VCaP (cell line): ENCODE results near the gene MIER3.
"Not testable (repeated sequence)": the region's sequence is repeated elsewhere in the genome, so short reads cannot be mapped to it uniquely, and the experiment has no call there.

Source experiments
- H3K27ac ChIP-seq: fragments of 450-650 bp; 2 replicates; pipeline ENCODE4 v1.5.1; 2017
- CTCF ChIP-seq: fragments of 450-650 bp; conservative IDR thresholded peaks from 2 replicates; pipeline ENCODE4 v1.5.1; 2017; ENCODE audit warnings: mild to moderate bottlenecking, moderate library complexity

The MIER3 gene

GRCh38 chr5:56985936-56986625, 34.2 kb upstream of the MIER3 start:
- TF ChIP-seq CTCF, result no peak
- no peak overlapping the region for H3K27ac ChIP-seq

GRCh38 chr5:56984445-56984844, 32.5 kb upstream of the MIER3 start:
- no peak overlapping the region for H3K27ac ChIP-seq
- no peak for TF ChIP-seq CTCF

GRCh38 chr5:56983593-56984361, 31.9 kb upstream of the MIER3 start:
- TF ChIP-seq CTCF, result no peak
- H3K27ac ChIP-seq, result no peak overlapping the region

- no peak for TF ChIP-seq CTCF
- no peak overlapping the region for H3K27ac ChIP-seq
Observed at GRCh38 chr5:56981548-56982315, 29.8 kb upstream of the MIER3 start.

- no peak for TF ChIP-seq CTCF
- no peak overlapping the region for H3K27ac ChIP-seq
Observed at GRCh38 chr5:56979968-56980367, 28.0 kb upstream of the MIER3 start.

GRCh38 chr5:56979526-56979925, 27.6 kb upstream of the MIER3 start:
- H3K27ac ChIP-seq, result not testable (repeated sequence)

GRCh38 chr5:56977822-56978221, 25.9 kb upstream of the MIER3 start:
- TF ChIP-seq CTCF, result no peak
- H3K27ac ChIP-seq, result no peak overlapping the region
